H1 (cell line): ENCODE results near the gene COX6A2. TPM values are rescaled to one million over a fixed set of nuclear protein-coding genes. Genes with fewer than 3 reads are reported as not detected.

ENCODE experiments used
- CBX5 ChIP-seq: fragments of 300-800, 300-1000 bp; sonication (generic); IDR thresholded peaks from 2 replicates; pipeline ENCODE4 v1.7.1; 2016; ENCODE audit warnings: antibody characterized with exemption, low read length, low read depth
- CHD7 ChIP-seq: fragments of 300-600 bp; sonication (generic); IDR thresholded peaks from 2 replicates; pipeline ENCODE4 v1.7.1; 2012; ENCODE audit warnings: low read length, moderate library complexity, mild to moderate bottlenecking, inconsistent platforms; ENCODE audit not compliant: insufficient replicate concordance
- E2F6 ChIP-seq: IDR thresholded peaks from 2 replicates; pipeline ENCODE4 v1.6.1; 2012; ENCODE audit warnings: inconsistent platforms
- HDAC6 ChIP-seq: IDR thresholded peaks from one replicate; pipeline ENCODE4 v1.7.1; 2012; ENCODE audit warnings: low read depth, mild to moderate bottlenecking, inconsistent platforms, low read length, moderate library complexity
- NRF1 ChIP-seq: IDR thresholded peaks from 2 replicates; pipeline ENCODE4 v1.6.1; 2011; ENCODE audit warnings: mild to moderate bottlenecking, low read depth, low read length, improper control_type of control experiment
- SIN3A ChIP-seq, 2 experiments: IDR thresholded peaks in 1 of 2; conservative IDR thresholded peaks in 1 of 2; 2 replicates each; pipeline ENCODE4 v1.6.1; 2011 to 2012; ENCODE audit warnings: low read length in 2 of 2, improper control_type of control experiment in 1 of 2, low read depth in 1 of 2, mild to moderate bottlenecking in 1 of 2
- SIRT6 ChIP-seq: IDR thresholded peaks from one replicate; pipeline ENCODE4 v1.7.1; 2012; ENCODE audit warnings: low read length, inconsistent platforms
- TCF12 ChIP-seq: IDR thresholded peaks from 2 replicates; pipeline ENCODE4 v1.6.1; 2011; ENCODE audit warnings: low read depth, mild to moderate bottlenecking, low read length
- polyA plus RNA-seq, 7 experiments: library from polyadenylated mRNA; depleted of rRNA in 3 of 7; stranded (reverse) in 5 of 7; unstranded in 2 of 7; fragments of >200 nt in 5 of 7; fragments of 200-250 nt in 2 of 7; gene quantifications; 1 replicate in 5 of 7; 2 replicates in 1 of 7; 4 replicates in 1 of 7; pipeline versions ENCODE4 v1.2.1 to v1.2.3, GENCODE V29; 2011 to 2013; ENCODE audit warnings: missing spikeins in 2 of 7, mixed read lengths in 2 of 7
- total RNA-seq: library from RNA; stranded (reverse); fragmentation: NEBNext Ultra II Directional; extraction: Animal tissue kit (Norgen Biotek cat#: 25700); gene quantifications from 2 replicates; pipeline ENCODE4 v1.2.1, GENCODE V29; 2021

The COX6A2 gene
- total and polyA plus RNA-seq, 2 of the 8 experiments (the other 6 are each of a cell fraction or from before 2014, with no cell fraction given): 0.79 TPM; not detected in 1

GRCh38 chr16:31427441-31428278, 500 bp downstream of the COX6A2 start (continued):
- TF ChIP-seq E2F6: peak; percentile 99
- TF ChIP-seq TCF12: no peak
- TF ChIP-seq HDAC6: no peak
- TF ChIP-seq CBX5: no peak
- TF ChIP-seq SIRT6: no peak
- TF ChIP-seq SIN3A (conservative IDR thresholded peaks at IDR 0.05 in 1 of 2, IDR thresholded peaks at IDR 0.05 in 1 of 2; ENCODE audit: low read depth in 1 of 2, low read length in 2 of 2): no peak
- peak; percentile 54 for TF ChIP-seq NRF1
- TF ChIP-seq CHD7: no peak
